ENCODE measurements around the gene SURF4. TPM values are rescaled to one million over a fixed set of nuclear protein-coding genes. Genes with fewer than 3 reads are reported as not detected.
"Not testable (repeated sequence)": the region's sequence is repeated elsewhere in the genome, so short reads cannot be mapped to it uniquely, and the experiment has no call there.

The SURF4 gene
- total RNA-seq, 1 experiment from 2014 or later = 477 TPM

- peak; percentile 98 for DNase-seq (ENCODE audit: low read depth)
Observed at GRCh38 chr9:133335924-133336811, 39.7 kb downstream of the SURF4 start, which contains the start of gene SURF6. Gene SURF6 (minus strand): TSS chr9:133336188. CDS start chr9:133336132, 56 bp downstream.

- DNase-seq (ENCODE audit: low read depth) = not testable (repeated sequence)
Observed at GRCh38 chr9:133334888-133335287, 41.0 kb downstream of the SURF4 start.

DNA sequence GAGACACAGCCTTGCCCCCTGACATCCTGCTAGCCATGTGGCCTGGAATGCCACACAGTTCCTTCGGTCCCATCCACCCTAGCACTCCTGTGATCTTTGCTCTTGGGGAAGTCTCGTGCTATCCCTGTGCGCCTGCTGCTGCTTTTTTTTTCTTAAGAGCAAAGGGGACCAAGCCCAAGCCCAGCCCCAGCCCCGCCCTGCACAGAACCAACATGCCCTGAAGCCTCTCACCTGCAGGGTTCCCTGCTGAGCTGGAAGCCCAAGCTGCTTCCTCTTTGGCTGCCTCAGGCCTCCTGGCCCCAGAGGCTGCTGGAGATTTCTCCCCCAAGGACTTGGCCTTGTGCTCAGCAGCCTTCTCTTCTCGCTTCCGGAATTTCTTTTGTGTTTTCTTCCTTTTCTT, 41.7 kb downstream of the SURF4 start:
- DNase-seq (ENCODE audit: low read depth) = no peak

- DNase-seq (ENCODE audit: low read depth) = no peak
Observed at GRCh38 chr9:133333566-133333965, 42.3 kb downstream of the SURF4 start.

DNA sequence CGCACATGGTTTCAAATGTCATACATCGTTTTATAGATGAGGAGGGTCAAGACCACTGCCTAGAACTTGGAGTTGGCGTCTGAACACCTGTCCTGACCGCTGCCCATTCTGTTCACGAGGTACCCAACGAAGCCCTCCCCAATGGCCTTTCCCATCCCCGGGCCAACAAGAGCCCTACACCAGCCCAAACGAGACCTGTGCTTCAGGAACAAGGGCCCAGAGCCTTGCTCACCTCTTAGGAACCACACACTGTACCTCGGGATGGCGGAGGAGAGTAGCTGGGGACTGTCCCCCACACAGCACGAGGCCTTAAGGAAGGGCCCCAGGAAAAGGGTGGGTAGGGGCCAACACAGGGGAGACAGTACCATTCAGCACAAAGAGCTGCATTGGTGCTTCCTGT, 42.8 kb downstream of the SURF4 start:
- DNase-seq (ENCODE audit: low read depth) = no peak

GRCh38 chr9:133332381-133332730, 43.5 kb downstream of the SURF4 start:
- DNase-seq (ENCODE audit: low read depth) = no peak

GRCh38 chr9:133331641-133332380, 44.0 kb downstream of the SURF4 start:
- DNase-seq (ENCODE audit: low read depth) = no peak

GRCh38 chr9:133331221-133331620, 44.6 kb downstream of the SURF4 start:
- DNase-seq (ENCODE audit: low read depth) = no peak

DNA sequence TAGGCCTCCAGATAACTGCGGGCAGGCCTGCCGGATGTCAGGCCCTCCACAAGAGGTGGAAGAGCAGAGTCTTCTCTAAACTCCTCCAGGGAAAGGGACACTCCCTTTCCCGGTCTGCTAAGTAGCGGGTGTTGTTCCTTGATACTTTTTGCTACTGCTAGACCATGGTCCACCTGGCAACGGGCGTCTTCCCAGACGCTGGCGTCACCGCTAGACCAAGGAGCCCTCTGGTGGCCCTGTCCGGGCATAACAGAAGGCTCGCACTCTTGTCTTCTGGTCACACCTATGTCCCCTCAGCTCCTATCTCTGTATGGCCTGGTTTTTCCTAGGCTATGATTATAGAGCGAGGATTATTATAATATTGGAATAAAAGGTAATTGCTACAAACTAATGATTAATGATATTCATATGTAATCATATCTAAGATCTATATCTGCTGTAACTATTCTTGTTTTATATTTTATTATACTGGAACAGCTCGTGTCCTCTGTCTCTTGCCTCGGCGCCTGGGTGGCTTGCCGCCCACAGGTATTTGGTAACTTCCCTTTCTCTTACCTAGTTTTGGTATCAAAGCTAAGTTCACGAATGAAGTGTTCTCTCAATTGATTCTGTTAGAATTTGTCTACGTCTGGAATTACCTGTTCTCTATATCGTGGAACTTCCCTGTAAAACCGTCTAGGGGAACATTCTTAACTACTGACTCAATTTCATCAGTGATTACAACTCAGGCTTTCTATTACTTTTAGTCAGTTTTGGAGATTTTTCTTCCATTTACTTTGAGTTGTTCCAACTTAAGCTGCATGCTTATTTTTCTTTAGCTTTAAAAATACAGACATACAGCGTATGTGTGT, 46.3 kb downstream of the SURF4 start:
- DNase-seq (ENCODE audit: low read depth) = peak; percentile 47

DNA sequence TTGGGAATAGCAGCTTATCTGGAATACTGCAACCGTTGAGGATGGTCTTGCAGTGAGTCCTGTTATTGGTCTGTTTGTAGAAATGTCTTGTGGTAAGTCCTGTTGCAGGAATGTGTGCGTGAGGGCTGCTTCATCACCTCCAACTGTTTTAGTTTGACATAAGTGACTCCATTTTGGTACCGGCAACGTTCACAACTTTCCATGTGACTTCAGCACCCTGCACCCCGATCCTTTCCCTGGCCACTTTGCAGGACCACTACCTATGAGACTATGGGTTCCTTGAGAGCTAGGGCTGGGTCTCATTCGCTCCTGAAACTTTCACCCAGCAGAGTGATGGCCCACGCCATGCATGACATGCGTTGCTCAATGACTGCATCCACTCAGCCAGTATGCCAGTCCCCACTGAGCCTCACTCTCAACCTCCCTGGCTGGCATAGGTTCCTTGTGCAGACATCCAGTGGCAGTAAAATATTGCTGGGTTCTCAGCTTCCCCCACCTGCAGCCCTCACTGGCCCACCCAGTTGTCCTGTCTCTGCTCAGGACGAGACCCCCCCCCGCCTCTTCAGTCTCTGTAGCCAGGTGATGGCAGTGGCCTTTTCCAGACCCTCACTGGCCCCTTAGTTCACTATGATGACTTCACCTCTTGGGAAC, 47.9 kb downstream of the SURF4 start:
- DNase-seq (ENCODE audit: low read depth) = no peak

GRCh38 chr9:133327021-133327420, 48.8 kb downstream of the SURF4 start:
- DNase-seq (ENCODE audit: low read depth) = not testable (repeated sequence)

DNA sequence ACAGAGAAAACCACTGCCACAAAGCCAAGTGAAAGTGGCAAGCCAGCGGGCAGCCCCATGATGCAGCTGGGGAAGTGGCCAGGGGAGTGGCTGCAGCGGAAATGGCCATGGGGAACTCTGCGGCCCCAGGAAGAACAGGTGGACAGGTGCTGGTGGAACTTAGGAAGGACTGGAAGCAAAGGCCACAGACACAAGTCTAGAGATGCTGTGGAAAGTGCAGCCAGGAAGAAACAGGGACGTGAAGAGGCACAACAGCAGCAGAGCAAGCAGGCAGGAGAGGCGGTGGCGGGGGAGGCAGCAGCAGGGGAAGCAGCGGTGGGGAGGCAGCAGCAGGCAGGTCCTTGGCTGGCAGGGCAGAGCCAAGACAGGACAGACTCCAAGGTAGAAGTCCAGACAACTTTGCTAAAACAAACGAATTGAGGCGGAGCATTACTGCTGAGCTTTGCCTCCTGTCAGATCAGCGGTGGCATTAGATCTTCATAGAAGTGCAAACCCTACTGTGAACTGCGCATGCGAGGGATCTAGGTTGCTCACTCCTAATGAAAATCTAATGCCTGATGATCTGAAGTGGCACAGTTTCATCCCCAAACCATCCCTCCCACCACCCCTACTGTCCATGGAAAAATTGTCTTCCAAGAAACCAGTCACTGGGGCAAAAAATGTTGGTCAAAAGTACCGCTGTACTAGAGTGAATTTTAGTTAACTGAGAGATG, 51.7 kb downstream of the SURF4 start:
- no peak for DNase-seq (ENCODE audit: low read depth)

DNA sequence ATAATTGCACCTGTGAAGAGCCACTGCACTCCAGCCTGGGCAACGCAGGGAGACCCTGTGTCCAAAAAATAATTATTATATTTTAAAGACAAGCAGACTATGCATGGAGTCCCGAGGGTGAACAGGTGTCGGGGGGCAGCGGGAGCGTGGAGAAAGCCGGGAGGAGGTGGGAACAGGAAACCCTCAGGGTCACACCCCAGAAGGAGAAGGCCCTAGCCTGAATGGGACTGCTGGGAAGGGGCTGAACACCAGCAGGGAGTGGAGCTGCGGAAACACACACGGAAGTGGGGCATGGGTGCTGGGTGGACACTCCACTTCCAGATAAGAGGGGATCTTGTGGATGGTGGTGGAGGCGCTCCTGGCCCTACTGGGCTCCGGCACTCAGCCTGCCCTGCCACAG, 52.6 kb downstream of the SURF4 start:
- no peak for DNase-seq (ENCODE audit: low read depth)

GRCh38 chr9:133322701-133323100, 53.2 kb downstream of the SURF4 start:
- DNase-seq (ENCODE audit: low read depth) = no peak

DNA sequence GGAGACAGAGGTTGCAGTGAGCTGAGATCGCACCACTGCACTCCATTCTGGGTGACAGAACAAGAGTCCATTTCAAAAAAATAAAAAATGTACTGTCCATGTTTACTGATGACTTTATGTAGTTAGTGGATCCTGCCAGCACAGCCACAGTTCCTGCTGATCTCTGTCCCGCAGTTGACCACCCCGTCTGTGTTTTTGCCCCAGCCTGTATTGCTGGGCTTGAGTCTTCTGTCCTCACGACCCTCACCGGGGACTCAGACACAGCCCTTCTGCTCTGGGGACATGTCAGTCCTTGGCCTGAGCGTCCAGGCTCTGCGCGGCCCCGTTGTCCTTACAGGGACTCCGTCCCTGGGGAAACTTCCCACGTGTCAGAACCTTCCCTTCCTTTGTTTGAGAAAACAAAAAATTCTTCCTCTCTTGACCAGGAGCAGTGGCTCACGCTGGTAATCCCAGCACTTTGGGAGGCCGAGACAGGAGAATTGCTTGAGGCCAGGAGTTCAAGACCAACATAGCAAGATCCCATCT, 54.4 kb downstream of the SURF4 start:
- DNase-seq (ENCODE audit: low read depth) = no peak

DNA sequence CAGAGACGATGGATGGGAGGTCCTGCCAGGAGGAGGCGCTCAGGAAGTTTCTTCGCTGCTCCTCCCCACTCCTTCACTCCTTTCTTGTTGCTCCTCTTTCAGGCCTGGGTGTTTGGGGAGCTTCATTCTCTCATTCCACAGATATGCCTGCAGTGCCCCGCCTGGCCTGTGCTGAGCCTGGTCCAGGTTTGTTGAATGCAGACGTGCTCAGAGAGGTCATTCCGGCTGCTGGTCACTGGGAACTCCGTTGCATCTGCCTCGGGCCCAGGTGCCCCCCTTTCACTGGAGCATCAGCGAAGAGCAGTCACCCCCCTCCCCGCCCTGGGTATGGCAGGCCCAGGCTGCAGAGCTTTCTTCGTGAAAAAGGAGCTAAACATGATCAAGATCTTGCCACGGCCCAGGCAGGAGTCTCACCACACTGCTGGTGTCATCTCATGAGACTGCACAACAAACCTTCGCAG, 55.4 kb downstream of the SURF4 start:
- no peak for DNase-seq (ENCODE audit: low read depth)

DNA sequence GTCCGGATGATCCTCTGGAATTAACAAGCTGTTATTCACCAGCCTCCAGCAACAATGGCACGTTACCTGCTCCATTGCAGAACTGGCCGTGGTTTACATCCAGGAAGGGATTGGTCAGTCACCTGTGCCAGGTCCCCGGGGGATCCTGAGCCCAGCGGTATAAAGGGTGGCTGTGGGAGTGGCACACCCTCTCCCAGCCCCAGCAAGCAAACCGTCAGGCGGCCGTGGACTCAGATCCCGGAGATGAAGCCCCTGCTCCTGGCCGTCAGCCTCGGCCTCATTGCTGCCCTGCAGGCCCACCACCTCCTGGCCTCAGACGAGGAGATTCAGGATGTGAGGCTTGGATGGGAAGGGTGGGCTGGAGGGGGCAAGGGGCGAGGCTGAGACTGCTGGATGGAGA, 58.3 kb downstream of the SURF4 start:
- DNase-seq (ENCODE audit: low read depth) = not testable (repeated sequence)

- DNase-seq (ENCODE audit: low read depth) = no peak
Observed at GRCh38 chr9:133315997-133316396, 59.9 kb downstream of the SURF4 start.
